OCI-LY1 (cell line): Measurements from ENCODE around the gene ST3GAL4.

Experiments
- H2AFZ ChIP-seq: fragments of 200-600 bp; sonication (generic), shearing (Covaris generic); 2 replicates; pipeline ENCODE4 v1.6.0; 2014; ENCODE audit warnings: antibody characterized with exemption, mild to moderate bottlenecking, low read length
- H3F3A ChIP-seq: fragments of 200-600 bp; sonication (generic), shearing (Covaris generic); 2 replicates; pipeline ENCODE4 v1.6.0; 2014; ENCODE audit warnings: mild to moderate bottlenecking, antibody characterized with exemption, low read length, moderate library complexity; ENCODE audit not compliant: insufficient read depth
- H3K27ac ChIP-seq: fragments of 200-600 bp; sonication (generic); 2 replicates; pipeline ENCODE4 v1.5.1; 2014; ENCODE audit warnings: low read length, mixed run types, mild to moderate bottlenecking, low read depth; ENCODE audit not compliant: poor library complexity, severe bottlenecking
- H3K27me3 ChIP-seq: fragments of 200-600 bp; sonication (generic); 2 replicates; pipeline ENCODE4 v1.6.0; 2014; ENCODE audit warnings: antibody characterized with exemption, mild to moderate bottlenecking, low read length, moderate library complexity; ENCODE audit not compliant: insufficient read depth
- H3K36me3 ChIP-seq: fragments of 200-600 bp; sonication (generic); 2 replicates; pipeline ENCODE4 v1.6.1; 2014; ENCODE audit warnings: mild to moderate bottlenecking, antibody characterized with exemption, low read length, moderate library complexity, mixed read lengths; ENCODE audit not compliant: insufficient read depth
- H3K4me1 ChIP-seq: fragments of 200-600 bp; sonication (generic); 2 replicates; pipeline ENCODE4 v1.5.1; 2014; ENCODE audit warnings: mild to moderate bottlenecking, low read length, moderate library complexity; ENCODE audit not compliant: insufficient read depth, severe bottlenecking
- H3K4me2 ChIP-seq: fragments of 200-600 bp; sonication (generic), shearing (Covaris generic); 2 replicates; pipeline ENCODE4 v1.6.1; 2014; ENCODE audit warnings: low read length
- H3K4me3 ChIP-seq: fragments of 200-600 bp; sonication (generic); 2 replicates; pipeline ENCODE4 v1.5.1; 2014; ENCODE audit warnings: low read length, low read depth, mild to moderate bottlenecking, mixed read lengths; ENCODE audit not compliant: poor library complexity, severe bottlenecking
- H3K79me2 ChIP-seq: fragments of 200-600 bp; shearing (Covaris generic); 2 replicates; pipeline ENCODE4 v1.6.1; 2016; ENCODE audit warnings: mixed run types, low read length, mixed read lengths; ENCODE audit not compliant: insufficient read depth
- H3K9ac ChIP-seq: fragments of 200-600 bp; sonication (generic), shearing (Covaris generic); 2 replicates; pipeline ENCODE4 v1.6.1; 2014; ENCODE audit warnings: mild to moderate bottlenecking, low read length, mixed read lengths
- H3K9me2 ChIP-seq: fragments of 200-600 bp; sonication (generic), shearing (Covaris generic); 2 replicates; pipeline ENCODE4 v1.6.1; 2014; ENCODE audit warnings: low read depth, mild to moderate bottlenecking, low read length, mixed read lengths
- H3K9me3 ChIP-seq: fragments of 200-600 bp; shearing (Covaris generic); 2 replicates; pipeline ENCODE4 v1.6.1; 2014; ENCODE audit warnings: low read length, mixed read lengths
- H4K20me1 ChIP-seq: fragments of 200-600 bp; sonication (generic), shearing (Covaris generic); 2 replicates; pipeline ENCODE4 v1.6.0; 2016; ENCODE audit warnings: mild to moderate bottlenecking, low read length; ENCODE audit not compliant: insufficient read depth
- EZH2 ChIP-seq: fragments of 200-600 bp; sonication (generic), shearing (Covaris generic); IDR thresholded peaks from 2 replicates; pipeline ENCODE4 v1.8.0; 2017; ENCODE audit warnings: borderline replicate concordance, mixed run types, mild to moderate bottlenecking, antibody characterized with exemption, low read length, moderate library complexity, mixed read lengths
- TF ChIP-seq, protein P1 (sequence below): fragments of 200-600 bp; sonication (generic), shearing (Covaris generic); IDR thresholded peaks from 2 replicates; pipeline ENCODE4 v1.5.1; 2017; ENCODE audit warnings: mild to moderate bottlenecking, antibody characterized with exemption, low read length, moderate library complexity, mixed read lengths

The ST3GAL4 gene

DNA sequence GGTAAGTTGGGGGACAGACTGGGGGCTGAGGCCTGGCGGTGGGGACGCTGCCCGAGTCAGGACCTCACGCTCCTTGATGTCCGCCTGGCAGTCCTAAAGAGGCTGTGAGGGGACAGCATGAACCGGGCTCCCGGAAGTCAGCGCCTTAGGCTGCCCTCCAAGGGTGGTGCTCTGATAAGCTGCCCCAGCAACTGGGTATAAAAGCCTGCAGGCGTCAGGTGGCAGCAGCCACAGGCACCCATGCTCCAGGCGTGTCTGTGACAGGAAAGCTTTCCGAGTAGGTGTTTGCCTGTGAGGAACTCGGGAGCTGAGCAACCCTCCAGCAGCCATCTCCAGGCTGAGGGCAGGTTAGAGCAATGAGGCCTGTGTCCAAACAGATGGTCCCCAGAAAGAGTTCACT, 53.0 kb downstream of the ST3GAL4 start:
- Histone ChIP-seq H3K4me1 (no peaks in the 10 kb centered on the region), H3K9me2 (no peaks in the 10 kb centered on the region), H3K79me2 (no peaks in the 10 kb centered on the region), H3K27ac (no peak overlapping the region), H3K9me3 (no peaks in the 10 kb centered on the region), H4K20me1 (no peaks in the 10 kb centered on the region), H3K27me3 (no peaks in the 10 kb centered on the region), H3F3A (no peaks in the 10 kb centered on the region), H3K4me3 (no peak overlapping the region), H3K36me3 (no peaks in the 10 kb centered on the region), H3K9ac (no peak overlapping the region), H3K4me2 (no peak overlapping the region), H2AFZ (no peak overlapping the region)
- TF ChIP-seq, protein P1, sequence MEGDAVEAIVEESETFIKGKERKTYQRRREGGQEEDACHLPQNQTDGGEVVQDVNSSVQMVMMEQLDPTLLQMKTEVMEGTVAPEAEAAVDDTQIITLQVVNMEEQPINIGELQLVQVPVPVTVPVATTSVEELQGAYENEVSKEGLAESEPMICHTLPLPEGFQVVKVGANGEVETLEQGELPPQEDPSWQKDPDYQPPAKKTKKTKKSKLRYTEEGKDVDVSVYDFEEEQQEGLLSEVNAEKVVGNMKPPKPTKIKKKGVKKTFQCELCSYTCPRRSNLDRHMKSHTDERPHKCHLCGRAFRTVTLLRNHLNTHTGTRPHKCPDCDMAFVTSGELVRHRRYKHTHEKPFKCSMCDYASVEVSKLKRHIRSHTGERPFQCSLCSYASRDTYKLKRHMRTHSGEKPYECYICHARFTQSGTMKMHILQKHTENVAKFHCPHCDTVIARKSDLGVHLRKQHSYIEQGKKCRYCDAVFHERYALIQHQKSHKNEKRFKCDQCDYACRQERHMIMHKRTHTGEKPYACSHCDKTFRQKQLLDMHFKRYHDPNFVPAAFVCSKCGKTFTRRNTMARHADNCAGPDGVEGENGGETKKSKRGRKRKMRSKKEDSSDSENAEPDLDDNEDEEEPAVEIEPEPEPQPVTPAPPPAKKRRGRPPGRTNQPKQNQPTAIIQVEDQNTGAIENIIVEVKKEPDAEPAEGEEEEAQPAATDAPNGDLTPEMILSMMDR = no peak
- TF ChIP-seq EZH2 = no peak

DNA sequence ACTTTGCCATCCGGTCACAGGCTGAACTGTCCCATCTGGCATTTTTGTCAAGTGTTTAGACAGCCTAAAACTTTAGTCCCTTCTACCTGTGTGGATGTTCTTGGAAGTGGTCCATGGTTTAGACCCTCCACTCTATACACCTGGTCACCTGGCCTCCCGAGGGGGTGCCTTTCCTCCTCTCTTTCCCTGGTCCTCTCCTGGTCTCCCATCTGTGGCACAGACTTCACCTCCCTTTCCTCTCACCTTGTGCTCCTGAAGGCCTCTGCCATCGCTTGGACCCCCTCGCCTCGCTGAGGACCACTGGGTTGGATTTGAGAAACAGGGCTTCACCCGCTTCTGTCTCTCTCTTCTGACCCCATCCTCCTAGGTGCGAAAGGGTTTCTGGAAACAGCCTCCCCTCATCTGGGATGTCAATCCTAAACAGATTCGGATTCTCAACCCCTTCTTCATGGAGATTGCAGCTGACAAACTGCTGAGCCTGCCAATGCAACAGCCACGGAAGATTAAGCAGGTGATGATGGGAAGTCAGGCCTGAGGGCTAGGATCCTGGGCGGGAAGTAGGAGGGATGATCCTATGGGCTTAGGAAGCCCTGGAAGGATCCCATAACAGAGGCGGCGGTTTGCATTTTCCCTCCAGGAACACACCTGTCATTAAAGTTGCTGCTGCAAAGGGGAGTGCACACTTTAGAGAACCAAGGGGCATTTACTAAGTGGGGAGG, 53.6 kb downstream of the ST3GAL4 start:
- no peak overlapping the region for H3K4me3 ChIP-seq
- H4K20me1 ChIP-seq = no peaks in the 10 kb centered on the region
- H3K9me3 ChIP-seq = no peaks in the 10 kb centered on the region
- no peaks in the 10 kb centered on the region for H3F3A ChIP-seq
- no peaks in the 10 kb centered on the region for H3K27me3 ChIP-seq
- H3K9me2 ChIP-seq = no peaks in the 10 kb centered on the region
- no peaks in the 10 kb centered on the region for H3K36me3 ChIP-seq
- no peak overlapping the region for H2AFZ ChIP-seq
- no peak overlapping the region for H3K9ac ChIP-seq
- no peak for TF ChIP-seq EZH2
- TF ChIP-seq, protein P1 = no peak
- no peaks in the 10 kb centered on the region for H3K79me2 ChIP-seq
- H3K27ac ChIP-seq = no peak overlapping the region
- H3K4me2 ChIP-seq = no peak overlapping the region
- no peaks in the 10 kb centered on the region for H3K4me1 ChIP-seq

DNA sequence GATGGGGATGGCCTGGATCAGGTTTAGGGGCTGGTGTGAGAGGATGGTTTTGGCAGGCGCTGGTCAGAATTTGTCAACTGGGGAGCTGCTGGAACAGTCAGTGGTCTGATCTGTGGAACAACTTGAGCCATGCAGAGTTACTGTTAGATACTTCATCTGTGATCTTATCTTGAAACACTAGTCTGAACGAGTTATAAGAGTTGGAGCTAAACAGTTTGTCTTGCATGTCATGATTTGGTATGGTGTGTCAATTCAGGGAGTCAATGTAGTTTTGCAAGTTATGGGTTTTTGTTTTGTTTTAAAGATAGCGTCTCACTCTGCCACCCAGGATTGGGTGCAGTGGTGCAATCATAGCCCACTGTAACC, 54.1 kb downstream of the ST3GAL4 start:
- Histone ChIP-seq H3K4me1 (no peaks in the 10 kb centered on the region), H4K20me1 (no peaks in the 10 kb centered on the region), H3K79me2 (no peaks in the 10 kb centered on the region), H3K36me3 (no peaks in the 10 kb centered on the region), H2AFZ (no peak overlapping the region), H3F3A (no peaks in the 10 kb centered on the region), H3K27ac (no peak overlapping the region), H3K4me2 (no peak overlapping the region), H3K9ac (no peak overlapping the region), H3K27me3 (no peaks in the 10 kb centered on the region), H3K9me3 (no peaks in the 10 kb centered on the region), H3K9me2 (no peaks in the 10 kb centered on the region), H3K4me3 (no peak overlapping the region)
- no peak for TF ChIP-seq EZH2
- TF ChIP-seq, protein P1 = no peak
